T follicular helper cell (primary cell): ENCODE data around the gene VNN1.

Experiments used
- DNase-seq: peaks from one replicate; pipeline ENCODE4 v3.0.0-alpha.2; 2020; ENCODE audit warnings: low read depth
- total RNA-seq, 2 experiments: gene quantifications; one replicate each; lab custom pipeline; 2026; lab: John Stamatoyannopoulos, UW

Gene VNN1, protein sequence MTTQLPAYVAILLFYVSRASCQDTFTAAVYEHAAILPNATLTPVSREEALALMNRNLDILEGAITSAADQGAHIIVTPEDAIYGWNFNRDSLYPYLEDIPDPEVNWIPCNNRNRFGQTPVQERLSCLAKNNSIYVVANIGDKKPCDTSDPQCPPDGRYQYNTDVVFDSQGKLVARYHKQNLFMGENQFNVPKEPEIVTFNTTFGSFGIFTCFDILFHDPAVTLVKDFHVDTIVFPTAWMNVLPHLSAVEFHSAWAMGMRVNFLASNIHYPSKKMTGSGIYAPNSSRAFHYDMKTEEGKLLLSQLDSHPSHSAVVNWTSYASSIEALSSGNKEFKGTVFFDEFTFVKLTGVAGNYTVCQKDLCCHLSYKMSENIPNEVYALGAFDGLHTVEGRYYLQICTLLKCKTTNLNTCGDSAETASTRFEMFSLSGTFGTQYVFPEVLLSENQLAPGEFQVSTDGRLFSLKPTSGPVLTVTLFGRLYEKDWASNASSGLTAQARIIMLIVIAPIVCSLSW
- 0 reads per million in 2 experiments for total RNA-seq

DNA sequence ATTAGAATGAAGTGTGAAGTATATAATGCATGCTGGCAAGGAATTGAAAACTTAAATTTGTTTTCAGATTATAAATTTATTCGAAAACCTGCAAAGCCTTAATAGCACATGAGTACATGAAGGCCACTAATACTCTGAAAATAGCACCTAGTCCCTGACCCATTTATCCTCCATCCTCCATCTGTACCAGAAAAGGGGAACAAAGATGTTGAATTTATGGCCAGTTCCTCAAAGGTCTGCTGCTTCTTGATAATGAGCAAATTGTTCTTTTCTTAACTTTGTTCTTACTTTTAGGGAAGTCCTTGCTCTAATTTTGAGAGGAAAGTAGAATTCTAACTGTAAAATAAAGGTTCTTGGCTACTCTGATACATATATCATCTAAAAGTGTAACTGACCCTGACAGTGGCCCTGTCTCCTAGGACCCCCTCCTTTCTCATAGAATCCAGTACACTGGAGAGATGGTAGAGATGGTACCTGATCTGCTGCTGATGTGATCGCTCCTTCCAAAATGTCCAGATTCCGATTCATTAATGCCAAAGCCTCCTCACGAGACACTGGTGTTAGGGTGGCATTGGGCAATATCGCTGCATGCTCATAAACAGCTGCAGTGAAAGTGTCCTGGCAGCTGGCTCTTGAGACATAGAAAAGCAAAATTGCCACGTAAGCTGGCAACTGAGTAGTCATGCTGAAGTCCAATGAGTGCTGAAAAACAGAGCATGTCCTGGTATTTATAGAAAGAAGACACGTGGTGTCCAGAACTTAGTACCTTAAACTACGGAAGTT lies at the start of gene VNN1:
TSS of gene VNN1 (minus strand) at position 704 of the 783 bp plus-strand sequence. CDS start at position 684, 20 bp downstream.
- DNase-seq, result no peak

DNA sequence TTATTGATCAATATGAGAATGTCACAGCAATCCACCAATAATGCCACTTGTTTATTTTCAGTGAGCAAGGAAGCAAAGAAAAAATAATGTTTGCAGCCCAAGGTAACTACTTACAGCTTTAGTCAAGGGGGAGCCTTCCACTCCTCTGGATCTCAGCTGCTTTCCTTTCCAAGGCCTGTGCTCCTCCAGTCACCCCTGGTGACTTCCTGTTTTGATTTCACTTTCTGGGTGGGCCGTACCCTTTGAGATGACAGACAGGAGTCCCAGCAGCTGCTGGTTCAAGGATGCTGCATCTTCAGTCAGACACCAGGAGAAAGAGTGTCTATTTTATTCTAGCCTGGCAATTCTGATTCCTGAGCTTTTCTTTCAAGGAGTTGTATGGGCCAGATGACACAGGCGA lies 49.4 kb upstream of the VNN1 start:
- DNase-seq, result peak; percentile 15

DNA sequence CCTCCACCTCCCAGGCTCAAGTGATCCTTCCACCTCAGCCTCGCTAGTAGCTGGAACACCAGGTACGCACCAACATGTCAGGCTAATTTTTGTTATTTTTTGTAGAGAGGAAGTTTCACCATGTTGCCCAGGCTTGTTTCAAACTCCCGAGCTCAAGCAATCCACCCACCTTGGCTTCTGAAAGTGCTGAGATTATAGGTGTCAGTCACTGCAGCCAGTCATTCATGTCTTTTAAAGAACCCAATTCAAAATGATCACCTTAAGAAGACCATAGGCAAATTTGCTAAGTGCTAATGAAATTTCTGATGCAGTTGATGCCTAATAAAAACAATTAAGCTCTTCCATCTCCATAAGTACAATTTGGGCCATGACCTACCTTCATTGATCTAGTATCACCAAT lies 46.4 kb upstream of the VNN1 start:
- DNase-seq, result no peak

DNA sequence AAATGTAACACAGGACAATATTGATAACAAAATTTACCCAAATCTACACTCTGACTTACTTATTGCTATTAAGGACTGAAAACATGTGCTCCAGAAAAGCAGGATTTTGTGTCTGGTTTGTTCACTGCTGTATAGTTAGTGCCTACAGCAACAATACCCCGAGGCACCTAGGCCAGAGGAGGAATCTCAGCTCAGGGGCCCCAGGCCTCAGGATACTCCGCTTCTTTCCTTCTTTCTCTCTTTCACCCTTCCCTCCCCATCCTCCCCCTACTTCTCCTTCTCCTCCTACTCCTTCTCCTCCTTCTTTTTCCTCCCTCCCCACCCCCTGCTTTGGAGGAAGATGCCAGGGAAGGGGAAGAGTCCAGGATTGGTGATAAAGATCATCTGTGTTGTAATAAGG lies 44.8 kb upstream of the VNN1 start:
- DNase-seq, result no peak

DNA sequence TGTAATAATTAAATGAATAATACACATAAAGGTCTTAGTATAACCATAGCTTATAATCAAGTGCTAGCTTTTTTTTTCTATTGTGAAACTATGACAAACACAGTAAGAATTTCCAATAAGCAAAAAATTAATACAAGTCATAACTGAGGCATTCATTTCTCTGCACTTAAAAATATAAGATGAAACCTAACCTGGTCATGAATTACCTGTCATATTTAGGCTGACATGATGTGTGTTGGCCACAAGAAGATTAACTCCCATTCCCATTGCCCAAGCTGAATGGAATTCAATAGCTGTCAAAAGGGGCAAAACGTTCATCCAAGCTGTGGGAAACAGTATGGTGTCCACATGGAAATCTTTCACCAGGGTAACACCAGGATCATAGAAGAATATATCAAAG lies 38.4 kb upstream of the VNN1 start:
- no peak for DNase-seq

DNA sequence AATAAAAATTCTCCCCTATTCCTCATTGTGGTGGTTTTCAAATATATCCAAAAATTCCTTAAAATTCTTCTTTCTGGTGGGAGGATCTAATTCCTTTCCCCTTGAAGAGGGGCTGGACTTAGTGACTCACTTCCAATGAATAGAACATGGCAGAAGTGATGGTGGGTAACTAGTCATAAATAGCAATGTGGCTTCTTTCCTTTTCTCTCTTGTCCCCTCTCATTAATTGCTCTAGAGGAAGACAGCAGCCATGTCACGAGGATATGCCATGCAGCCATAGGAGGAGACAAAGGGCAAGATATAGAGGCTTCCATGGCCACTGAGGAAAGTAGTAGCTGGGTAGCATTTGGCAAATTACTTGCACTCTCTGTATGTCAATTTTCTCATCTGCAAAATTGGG lies 38.0 kb upstream of the VNN1 start:
- DNase-seq, result no peak

DNA sequence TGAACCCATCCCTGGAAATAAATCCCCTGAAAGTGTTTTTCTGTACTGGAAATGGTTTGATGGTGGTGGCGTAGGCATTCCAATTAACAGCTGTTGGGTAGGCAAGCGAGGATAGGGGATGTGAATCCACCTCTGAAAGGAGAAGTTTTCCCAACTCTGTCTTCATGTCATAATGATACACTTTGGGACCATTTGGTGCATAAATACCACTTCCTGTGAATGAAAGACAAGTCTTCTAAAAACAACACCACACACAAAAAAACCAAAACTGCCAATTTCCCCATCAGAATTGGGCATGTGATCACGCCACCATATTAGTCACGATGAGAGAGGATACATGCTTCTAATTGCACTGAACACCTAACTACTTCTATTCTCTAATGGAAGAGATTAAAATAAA lies 37.5 kb upstream of the VNN1 start:
- DNase-seq, result no peak

DNA sequence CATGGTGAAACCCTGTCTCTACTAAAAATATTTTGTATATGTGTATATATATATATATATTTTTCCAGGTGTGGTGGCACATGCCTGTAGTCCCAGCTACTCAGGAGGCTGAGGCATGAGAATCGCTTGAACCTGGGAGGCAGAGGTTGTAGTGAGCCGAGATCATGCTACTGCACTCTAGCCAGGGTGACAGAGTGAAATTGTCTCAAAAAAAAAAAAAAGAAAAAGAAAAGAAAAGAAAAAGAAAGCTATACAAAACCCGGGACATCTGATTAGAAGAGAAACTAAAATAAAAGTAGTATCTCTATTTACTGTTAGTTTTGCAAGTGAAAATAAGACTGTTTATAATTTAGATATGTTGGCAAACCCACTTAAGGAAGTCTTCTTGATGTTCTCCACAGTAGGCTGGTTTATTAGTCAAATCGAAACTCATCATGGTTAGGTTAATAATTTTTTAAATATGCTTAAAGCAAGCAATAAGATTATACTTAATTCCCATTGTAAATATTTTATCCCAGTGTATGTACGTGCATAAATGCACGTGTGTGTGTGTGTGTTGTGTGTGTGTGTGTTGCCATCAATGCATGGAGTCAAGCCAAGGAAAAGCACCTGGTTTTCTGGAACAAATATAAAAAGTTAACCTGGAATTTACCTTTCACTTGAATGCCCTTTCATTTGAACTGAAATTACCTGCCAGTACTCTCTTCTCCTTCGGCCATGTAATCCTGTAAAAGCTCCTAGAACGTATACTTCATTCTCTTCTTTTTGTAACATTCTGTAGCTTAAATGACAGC lies 36.8 kb upstream of the VNN1 start:
- no peak for DNase-seq

DNA sequence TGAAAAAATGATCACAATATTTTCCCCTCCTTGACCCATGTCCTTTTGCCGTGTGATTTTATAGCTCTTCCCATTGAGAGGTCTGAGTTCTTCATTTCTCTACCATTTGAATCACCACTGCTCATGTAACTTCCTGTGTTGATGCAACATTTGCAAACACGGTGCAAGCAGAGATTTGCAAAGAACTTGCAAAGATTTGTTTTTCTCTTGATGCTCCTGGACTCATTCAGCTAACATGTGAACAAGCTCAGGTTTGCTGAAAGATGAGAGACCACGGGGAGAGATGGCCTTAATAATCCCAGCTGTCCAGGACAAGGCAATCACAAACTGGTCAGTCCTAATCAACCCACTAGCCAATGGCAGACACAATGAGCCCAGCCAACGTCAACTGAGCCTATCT lies 35.3 kb upstream of the VNN1 start:
- DNase-seq, result no peak

DNA sequence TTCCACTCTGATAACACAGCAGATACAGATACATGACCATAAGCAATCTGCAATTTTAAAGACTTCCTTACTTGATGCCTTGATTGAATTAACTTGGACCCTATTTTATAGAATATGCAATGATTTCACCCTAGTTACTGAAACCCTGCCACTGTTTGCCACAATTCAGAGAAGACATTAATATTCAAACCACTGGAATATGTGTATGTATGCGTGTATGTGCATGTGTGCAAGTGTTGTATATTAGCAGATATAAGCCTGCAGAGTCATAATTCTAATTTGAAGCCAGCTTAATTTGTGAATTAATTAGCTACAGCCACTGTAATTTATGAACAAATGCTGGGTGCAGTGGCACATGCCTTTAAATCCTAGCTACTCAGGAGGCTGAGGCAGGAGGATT lies 34.6 kb upstream of the VNN1 start:
- DNase-seq, result no peak

DNA sequence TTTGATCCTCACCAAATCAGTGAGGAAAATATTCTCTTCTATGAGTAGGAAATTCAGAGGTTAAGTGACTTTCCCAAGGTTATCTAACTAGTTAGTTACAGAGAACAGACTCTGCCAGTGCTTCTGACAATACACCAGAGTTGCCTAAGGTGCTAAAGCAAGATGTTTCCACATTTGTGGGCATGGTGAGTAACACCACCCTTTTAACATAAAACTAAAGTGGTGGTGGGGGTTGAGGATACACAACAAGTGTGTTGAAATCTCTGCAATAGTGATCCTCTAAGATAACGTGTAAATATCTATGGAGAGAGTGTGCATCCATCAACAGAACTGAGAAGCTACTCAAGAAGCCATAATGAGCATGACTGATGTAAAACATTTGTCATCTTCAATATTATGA lies 32.2 kb upstream of the VNN1 start:
- no peak for DNase-seq

DNA sequence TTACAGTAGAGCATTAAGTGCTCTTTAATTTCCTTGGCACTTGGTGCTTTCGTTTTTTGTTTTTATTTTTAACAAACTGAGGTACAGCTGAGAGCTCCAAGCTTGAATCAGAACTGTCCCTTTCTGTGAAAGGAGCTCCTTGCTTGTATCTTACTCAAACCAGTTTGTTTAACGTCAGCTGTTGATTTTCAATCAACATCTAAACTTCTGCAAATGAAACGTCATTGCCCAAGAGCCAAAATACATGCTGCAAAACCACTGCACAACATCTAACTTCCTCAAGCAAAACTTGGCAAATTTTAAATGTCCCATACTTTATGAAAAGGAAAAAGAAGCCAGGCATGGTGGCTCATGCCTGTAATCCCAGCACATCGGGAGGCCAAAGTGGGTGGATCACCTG lies 28.6 kb upstream of the VNN1 start:
- no peak for DNase-seq

DNA sequence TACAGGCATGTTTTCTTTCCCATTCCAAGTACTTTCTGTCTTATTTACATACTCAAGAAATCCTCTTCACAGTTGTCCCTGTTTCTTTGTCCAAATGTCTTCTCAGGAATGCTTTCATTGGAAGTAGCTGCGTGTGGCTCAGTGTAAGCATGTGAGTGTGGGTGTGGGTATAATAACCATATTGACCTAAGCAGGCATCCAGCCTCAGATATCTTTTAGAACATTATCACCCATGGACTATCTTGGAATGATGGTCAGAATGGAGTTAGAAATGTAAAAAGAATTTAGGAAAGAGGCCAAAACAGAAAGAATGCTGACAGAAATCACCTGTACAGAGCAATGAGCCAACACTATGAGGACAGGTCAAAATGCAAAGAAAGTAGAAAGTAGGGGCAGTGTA lies 27.4 kb upstream of the VNN1 start:
- DNase-seq, result no peak

DNA sequence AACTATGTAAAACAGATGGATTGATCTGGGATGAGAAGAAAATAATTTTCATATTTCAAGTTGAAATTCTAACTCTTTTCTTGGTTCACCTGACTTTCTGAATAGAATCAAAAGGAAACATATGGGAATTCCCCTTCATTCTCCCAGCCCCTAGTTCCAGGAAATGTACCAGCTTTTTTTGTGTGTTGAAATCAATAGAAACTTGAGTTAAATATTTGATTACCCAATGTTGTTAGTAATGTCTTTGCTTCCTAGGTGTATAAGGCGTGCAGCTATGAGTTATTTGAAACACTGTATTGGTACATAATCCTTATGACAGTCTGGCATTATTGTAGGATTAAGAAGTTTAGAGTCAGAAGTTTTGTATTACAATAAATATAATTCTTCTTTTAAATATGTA lies 22.4 kb upstream of the VNN1 start:
- no peak for DNase-seq

DNA sequence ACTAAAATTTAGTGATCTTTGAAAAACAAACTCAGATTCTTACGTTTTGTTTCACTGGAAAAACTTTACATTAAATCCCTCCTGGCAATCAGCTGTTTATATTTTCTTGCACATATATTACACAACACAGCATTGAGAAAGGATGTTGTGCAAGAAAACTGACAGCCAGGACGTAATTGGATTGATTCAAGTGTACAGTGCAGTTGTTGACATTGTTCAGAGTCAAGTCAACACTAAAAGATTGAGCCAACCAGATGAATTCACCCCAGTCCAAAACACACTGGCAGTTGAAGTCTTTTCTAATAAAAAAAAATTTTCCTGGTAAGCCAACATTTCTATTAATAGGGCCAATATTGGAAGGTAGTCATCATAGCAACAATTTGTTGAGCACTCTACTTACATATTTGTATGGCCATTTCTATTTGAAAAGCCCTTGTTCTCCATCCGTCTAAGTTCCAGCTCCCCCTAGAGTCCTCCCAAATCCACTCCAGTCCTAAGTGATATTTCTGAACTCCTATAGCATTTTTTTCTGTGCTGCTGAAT lies 20.9 kb upstream of the VNN1 start:
- DNase-seq, result no peak

DNA sequence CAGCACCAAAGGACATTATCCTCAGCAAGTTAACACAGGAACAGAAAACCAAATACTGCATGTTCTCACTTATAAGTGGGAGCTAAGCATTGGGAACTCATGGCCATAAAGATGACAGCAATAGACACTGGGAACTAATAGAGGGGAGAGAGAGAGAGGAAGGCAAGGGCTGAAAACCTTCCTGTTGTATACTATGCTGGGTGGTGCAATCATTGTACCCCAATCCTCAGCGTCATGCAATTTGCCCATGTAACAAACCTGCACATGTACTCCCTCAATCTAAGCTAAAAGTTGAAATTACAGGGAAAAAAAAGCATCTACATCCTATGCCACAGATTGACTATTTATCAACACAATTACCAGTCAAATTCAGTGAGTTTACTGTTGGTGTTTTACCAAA lies 20.0 kb upstream of the VNN1 start:
- DNase-seq, result no peak

DNA sequence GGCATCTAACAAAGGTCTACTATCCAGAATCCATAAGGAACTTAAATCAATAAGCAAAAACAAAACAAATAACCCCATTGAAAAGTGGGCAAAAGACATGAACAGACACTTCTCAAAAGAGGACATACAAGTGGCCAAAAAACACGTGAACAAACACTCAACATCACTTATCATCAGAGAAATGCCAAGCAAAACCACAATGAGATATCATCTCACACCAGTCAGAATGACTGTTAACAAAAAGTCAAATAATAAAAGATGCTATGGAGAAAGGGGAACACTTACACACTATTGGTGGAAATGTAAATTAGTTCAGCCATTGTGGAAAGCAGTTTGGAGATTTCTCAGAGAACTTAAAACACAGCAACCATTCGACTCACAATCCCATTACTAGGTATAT lies 19.4 kb upstream of the VNN1 start:
- no peak for DNase-seq

DNA sequence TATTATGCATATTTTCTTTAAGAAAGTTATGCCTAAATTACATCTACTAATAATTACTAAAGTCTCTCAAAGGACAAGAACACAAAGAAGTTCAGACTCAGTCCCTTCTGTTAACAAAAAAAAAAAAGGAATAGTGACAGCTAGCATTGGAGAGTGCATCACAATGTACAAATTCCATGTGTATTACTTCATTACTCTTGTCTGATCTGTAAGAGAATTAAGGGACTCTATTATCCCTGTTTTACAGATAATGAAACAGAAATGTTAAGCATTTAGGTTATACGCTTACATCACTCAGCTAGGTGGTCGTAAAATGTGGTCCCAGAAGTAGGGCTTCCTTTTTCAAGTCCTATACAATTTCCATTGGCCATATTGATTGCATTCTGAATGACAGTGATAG lies 17.2 kb upstream of the VNN1 start:
- DNase-seq, result no peak

DNA sequence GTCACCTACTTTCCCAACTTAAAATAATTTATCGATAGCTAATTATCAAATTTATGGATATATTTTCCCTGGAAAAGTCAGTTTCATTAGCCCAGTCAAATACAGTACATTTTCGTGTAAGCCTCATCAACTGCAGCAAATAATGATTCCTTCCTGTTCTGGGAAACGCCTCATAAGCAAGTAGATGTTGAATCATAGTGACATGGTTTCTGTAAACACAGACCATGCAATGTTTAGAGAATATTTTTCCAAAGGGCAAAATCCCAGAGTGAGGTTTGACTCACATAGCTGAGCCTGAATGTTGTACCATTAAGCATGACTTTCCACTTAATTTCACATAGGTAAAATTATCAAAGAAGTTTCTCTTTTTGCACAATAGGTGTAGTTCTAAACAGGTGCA lies 16.7 kb upstream of the VNN1 start:
- no peak for DNase-seq

DNA sequence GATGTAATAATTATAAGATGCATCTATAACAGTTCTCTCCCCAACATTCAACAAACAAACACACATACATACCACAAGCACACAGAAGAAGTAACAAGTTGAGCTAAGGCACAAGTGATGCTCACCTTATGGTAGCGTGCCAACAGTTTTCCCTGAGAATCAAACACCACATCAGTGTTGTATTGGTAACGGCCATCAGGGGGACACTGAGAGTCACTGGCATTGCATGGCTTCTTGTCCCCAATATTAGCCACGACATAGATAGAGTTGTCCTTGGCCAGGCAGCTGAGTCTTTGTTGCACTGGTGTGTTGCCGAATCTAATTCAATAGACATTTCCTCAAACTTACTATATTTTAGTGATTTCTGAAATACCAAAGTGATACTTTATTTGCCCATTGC lies 14.8 kb upstream of the VNN1 start:
- DNase-seq, result no peak

DNA sequence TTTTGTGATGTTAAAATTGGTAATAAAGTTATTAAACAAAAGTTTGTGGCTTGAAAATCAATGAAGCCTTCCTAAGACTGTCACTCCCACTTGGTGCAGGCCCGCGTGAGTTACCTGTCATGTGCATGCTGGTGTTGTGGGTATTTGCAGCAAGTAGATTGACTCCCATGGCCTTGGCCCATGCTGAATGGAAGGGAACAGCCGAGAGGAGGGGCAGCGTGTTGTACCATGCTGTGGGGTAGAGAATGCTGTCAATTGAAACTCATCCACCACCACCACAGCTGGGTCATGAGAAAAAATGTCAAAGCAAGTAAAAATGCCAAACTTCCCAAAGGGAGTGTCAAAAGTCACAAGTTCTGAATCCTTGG lies 12.7 kb upstream of the VNN1 start:
- no peak for DNase-seq

DNA sequence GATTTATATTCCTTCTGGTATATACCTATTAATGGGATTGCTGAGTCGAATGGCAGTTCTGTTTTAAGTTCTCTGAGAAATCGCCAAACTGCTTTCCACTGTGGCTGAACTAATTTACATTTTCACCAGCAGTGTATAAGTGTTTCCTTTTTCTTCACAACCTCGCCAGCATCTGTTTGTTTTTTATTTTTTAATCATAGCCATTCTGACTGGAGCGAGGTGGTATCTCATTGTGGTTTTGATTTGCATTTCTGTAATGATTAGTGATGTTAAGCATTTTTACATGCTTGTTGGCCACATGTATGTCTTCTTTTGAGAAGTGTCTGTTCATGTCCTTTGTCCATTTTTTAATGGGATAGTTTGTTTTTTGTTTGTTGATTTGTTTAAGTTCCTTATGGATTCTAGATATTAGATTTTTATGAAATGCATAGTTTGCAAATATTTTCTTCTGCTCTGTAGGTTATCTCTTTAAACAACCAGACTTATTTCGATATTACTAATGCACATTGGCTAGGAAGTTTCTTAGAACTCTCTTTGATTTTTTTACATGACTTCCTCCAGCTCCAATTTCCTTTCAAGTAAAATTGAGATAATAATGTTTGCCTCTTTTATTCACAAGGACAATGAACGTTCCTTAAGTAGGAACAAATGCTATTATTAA lies 12.2 kb upstream of the VNN1 start:
- no peak for DNase-seq
